Activated CD8-positive, alpha-beta memory T cell treated with anti-CD3 and anti-CD28 coated beads for 4 hours (primary cell): Measurements from ENCODE around the gene TRPM2.

Source experiments
- DNase-seq, 2 donors: peaks; one replicate each; pipeline ENCODE4 v3.0.0-alpha.2; 2020; ENCODE audit warnings: low read depth in 2 of 2

Gene TRPM2

GRCh38 chr21:44462086-44462833, 108.8 kb downstream of the TRPM2 start:
- no peak for DNase-seq

GRCh38 chr21:44462834-44463200, 109.4 kb downstream of the TRPM2 start:
- DNase-seq = no peak

GRCh38 chr21:44463724-44464123, 110.3 kb downstream of the TRPM2 start:
- DNase-seq = no peak

- no peak for DNase-seq
Measured at GRCh38 chr21:44464351-44464750, 110.9 kb downstream of the TRPM2 start.

GRCh38 chr21:44466351-44466954, 113.0 kb downstream of the TRPM2 start:
- DNase-seq = no peak

DNA sequence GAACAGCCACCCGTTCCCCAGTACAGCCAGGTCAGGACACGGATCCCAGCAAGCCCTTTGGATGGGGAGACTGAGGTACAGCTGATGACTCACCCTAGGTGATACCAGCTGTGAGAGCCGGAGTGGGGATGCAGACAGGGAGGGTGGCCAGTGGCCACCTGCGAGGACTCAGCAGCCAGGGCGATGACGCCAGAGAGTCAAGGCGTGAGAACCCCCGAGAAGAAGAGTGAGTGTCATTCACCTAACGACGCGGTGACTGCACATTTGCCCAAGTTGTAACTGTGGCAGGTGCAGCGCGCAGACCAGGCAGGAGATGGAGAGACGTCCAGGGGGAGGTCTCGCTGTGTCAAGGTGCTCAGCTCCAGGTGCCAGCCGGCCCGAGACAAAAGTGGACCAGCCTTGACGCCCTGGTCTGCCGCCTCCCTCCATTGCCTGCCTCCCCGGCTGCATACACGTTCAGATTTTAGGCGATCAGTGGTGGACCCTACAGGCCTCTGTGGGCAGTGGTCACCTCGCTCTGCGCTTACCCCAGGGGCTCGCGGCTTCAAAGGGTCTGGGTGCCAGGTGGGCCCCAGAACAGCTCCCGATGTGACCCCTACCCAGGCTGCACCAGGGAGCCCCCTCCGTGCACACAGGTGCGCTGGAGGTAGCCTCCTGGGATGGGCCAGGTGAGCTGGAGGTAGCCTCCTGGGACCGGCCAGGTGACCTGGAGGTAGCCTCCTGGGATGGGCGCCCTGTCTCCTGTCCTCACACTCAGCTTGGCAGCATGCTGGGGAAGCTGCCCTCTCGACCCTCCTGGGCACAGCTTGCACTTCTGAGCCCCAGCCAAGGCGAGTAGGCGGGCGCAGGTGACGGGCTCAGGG, 113.8 kb downstream of the TRPM2 start:
- DNase-seq = no peak

- DNase-seq = no peak
Measured at GRCh38 chr21:44467859-44468195, 114.4 kb downstream of the TRPM2 start.

- DNase-seq = no peak
Measured at GRCh38 chr21:44471341-44471740, 117.9 kb downstream of the TRPM2 start.

DNA sequence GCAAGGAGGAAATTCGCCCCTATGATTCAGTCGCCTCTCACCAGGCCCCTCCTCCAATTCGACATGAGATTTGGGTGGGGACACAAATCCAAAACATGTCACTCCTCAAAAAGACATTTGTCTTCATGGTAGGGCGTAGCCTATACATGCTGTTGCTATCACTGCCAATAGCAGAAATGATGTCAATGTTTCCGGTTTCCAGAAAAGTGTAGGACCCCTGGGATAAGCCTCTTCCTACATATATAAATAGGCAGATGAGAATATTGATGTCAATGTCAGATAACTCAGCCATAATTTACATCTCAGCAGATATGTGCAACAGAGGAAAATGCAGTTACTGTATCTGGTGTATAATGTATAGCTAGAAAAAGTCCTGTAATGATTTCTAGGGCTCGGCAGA, 118.6 kb downstream of the TRPM2 start:
- no peak for DNase-seq

GRCh38 chr21:44473915-44474555, 120.6 kb downstream of the TRPM2 start:
- DNase-seq = no peak

DNA sequence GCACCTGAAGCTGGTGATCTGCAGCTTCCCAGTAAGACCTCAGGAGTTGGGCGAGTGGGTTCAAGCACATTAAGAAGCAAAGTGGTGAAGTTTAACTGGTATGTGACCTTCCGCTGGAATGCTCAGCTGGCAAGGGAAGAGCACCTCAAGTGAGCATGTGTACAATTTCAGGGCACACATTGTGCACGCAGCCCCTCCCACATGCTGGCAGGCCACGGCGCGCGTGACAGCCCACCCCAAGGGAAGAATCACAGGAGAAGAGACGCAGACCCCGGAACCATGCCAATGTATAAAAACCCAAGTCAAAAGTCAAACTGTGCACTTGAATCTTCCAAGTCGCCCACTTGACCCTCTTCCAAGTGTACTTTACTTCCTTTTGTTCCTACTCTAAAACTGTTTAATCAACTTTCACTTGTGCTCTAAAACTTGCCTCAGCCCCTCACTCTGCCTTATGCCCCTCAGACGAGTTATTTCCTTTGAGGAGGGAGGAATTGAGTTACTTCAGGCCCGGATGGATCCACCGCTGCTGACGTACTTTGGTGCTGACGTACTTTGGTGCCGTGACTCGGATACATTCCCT, 121.9 kb downstream of the TRPM2 start:
- no peak for DNase-seq

DNA sequence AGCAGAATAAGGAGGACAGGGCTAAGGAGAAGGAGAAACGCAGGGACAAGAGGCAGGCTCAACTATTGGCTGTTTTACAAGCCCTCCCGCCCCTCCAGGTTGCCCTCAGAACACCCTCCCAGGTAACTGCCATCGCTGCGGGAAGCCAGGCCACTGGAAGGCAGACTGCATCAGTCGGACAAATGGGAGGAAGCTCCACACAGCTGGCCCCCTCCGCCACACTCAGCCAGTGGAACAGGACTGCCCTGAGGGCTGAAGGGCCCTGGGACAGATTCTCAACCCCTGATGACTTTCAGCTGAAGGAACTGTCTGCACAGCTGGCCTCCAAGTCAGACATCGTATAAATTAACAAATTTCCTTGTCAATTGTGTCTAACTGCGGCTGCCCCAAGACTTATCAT, 123.7 kb downstream of the TRPM2 start:
- DNase-seq = no peak

DNA sequence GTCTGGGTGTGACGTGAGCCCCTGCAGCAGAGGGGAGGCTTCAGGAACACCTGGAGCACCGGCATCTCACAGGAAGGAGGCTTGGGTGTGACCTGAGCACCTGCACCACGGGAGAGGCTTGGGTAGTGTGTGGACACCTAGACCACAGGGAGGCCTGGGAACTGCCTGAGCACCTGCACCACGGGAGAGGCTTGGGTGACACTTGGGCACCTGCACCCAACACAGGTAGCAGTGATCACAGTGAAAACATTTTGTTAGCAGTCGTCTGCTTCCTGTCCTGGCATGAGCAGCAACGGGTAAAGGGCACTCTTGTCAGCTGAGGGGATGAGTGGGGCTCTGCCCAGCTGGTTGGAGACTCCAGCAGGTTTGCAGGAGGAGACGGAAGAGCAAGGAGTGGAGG, 124.3 kb downstream of the TRPM2 start:
- DNase-seq = no peak

GRCh38 chr21:44478124-44478800, 124.8 kb downstream of the TRPM2 start:
- no peak for DNase-seq

- DNase-seq = no peak
Measured at GRCh38 chr21:44478801-44479167, 125.4 kb downstream of the TRPM2 start.

DNA sequence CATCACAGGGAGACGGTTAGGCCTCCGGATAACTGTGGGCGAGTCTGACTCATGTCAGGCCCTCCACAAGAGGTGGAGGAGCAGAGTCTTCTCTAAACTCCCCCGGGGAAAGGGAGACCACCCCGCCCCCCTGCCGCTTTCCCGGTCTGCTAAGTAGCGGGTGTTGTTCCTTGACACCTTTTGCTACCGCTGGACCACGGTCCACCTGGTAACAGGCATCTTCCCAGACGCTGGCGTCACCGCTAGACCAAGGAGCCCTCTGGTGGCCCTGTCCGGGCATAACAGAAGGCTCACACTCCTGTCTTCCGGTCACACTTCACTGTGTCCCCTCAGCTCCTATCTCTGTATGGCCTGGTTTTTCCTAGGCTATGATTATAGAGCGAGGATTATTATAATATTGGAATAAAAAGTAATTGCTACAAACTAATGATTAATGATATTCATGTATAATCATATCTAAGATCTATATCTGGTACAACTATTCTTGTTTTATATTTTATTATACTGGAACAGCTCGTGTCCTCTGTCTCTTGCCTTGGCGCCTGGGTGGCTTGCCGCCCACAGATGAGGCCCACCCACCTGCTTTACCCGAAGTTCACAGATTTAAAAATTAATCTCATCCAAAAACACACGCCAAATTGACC, 126.3 kb downstream of the TRPM2 start:
- peak in 1 of 2 donors; percentile 14 for DNase-seq

GRCh38 chr21:44480200-44481053, 127.0 kb downstream of the TRPM2 start:
- DNase-seq = no peak

GRCh38 chr21:44482581-44483287, 129.3 kb downstream of the TRPM2 start:
- no peak for DNase-seq
